GM13976 (cell line): ENCODE measurements around the gene DNAAF1.

ENCODE experiments used
- DNase-seq: peaks from one replicate; pipeline ENCODE4 v3.0.0; 2012; ENCODE audit warnings: low spot score
- CTCF ChIP-seq: IDR thresholded peaks from 2 replicates; pipeline ENCODE4 v1.5.1; 2012; ENCODE audit warnings: borderline replicate concordance, mild to moderate bottlenecking; ENCODE audit not compliant: insufficient read depth; ENCODE audit errors: extremely low read depth, missing control alignments, control extremely low read depth
- in situ Hi-C: fragments of 300-500 bp; cut with MboI; formaldehyde crosslinking; loops from one replicate; pipeline ENCODE4 v1.12.0; 2022; ENCODE audit warnings: low sequenced_read_pairs, mixed read lengths, inconsistent platforms; ENCODE audit not compliant: unreplicated experiment

Gene DNAAF1

GRCh38 chr16:84144209-84144858, 774 bp upstream of the DNAAF1 start:
- peak; percentile 64 for DNase-seq
- in situ Hi-C loops: no loop called here
- no peak for TF ChIP-seq CTCF

- in situ Hi-C loops: no loop called here
- no peak for DNase-seq
- TF ChIP-seq CTCF: no peak
Observed at GRCh38 chr16:84150926-84151325, 5.8 kb downstream of the DNAAF1 start.

GRCh38 chr16:84153660-84154214, 8.6 kb downstream of the DNAAF1 start:
- in situ Hi-C loops: no loop called here
- no peak for TF ChIP-seq CTCF
- no peak for DNase-seq

- in situ Hi-C loops: no loop called here
- DNase-seq: no peak
- TF ChIP-seq CTCF: no peak
Observed at GRCh38 chr16:84155226-84155625, 10.1 kb downstream of the DNAAF1 start.

- no peak for TF ChIP-seq CTCF
- in situ Hi-C loops: no loop called here
- DNase-seq: no peak
Observed at GRCh38 chr16:84155771-84156170, 10.7 kb downstream of the DNAAF1 start.

GRCh38 chr16:84156342-84156784, 11.3 kb downstream of the DNAAF1 start:
- in situ Hi-C loops: no loop called here
- no peak for DNase-seq
- TF ChIP-seq CTCF: no peak
